ENCODE measurements around the gene HIPK3. TPM values are rescaled to one million over a fixed set of nuclear protein-coding genes. Genes with fewer than 3 reads are reported as not detected.

Gene HIPK3
- total RNA-seq, 1 donor from 2014 or later = 63.9 TPM

DNA sequence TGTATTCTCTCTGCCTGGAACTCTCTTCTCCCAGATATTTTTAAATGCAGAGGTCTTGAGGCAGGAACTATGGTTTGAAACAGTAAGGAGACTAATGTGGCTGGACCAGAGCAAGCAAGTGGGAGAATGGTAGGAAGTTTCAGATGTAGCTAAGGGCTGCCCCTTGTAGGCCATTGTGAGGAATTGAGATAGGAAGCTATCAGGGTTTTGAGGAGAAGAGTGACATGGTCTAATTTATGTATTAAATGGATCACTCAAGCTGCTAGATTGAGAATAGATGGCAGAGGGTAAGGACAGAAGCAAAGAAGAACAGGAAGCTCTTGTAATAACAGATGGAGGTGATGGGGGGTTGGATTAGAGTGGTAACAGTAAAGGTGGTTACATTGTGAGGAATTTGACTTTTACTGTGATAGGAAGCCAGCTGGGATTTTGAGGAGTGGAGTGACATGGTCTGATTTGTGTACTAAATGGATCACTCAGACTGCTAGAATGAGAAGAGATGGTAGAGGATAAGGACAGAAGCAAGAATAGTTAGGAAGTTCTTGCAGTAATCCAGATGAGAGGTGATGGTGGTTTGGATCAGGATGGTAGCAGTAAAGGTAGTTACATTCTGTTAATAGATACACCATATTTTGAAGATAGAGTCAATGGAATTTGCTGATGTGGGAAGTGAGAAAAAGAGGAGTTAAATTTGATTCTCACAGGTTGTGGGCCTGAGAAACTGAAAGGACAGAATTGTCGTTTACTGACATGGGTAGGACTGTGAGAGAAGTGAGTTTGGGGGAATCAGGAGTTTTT is 63.0 kb downstream of the HIPK3 start:
- no peaks in the 10 kb centered on the region for H3K9me3 Mint-ChIP-seq
- H3K4me3 Mint-ChIP-seq = no peak overlapping the region
- H3K36me3 Mint-ChIP-seq = peaks cover 9% of the 10 kb centered on the region
- no peak for DNase-seq (ENCODE audit: extremely low spot score, unreplicated experiment)
- peaks cover 10% of the 10 kb centered on the region for H3K4me1 Mint-ChIP-seq (ENCODE audit: unreplicated experiment)
- no peak overlapping the region for H3K27ac Mint-ChIP-seq
- no peaks in the 10 kb centered on the region for H3K27me3 Mint-ChIP-seq
- TF ChIP-seq, protein P1, sequence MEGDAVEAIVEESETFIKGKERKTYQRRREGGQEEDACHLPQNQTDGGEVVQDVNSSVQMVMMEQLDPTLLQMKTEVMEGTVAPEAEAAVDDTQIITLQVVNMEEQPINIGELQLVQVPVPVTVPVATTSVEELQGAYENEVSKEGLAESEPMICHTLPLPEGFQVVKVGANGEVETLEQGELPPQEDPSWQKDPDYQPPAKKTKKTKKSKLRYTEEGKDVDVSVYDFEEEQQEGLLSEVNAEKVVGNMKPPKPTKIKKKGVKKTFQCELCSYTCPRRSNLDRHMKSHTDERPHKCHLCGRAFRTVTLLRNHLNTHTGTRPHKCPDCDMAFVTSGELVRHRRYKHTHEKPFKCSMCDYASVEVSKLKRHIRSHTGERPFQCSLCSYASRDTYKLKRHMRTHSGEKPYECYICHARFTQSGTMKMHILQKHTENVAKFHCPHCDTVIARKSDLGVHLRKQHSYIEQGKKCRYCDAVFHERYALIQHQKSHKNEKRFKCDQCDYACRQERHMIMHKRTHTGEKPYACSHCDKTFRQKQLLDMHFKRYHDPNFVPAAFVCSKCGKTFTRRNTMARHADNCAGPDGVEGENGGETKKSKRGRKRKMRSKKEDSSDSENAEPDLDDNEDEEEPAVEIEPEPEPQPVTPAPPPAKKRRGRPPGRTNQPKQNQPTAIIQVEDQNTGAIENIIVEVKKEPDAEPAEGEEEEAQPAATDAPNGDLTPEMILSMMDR (conservative IDR thresholded peaks at IDR 0.05) = no peak

- DNase-seq (ENCODE audit: extremely low spot score, unreplicated experiment) = no peak
- Mint-ChIP-seq H3K4me3 (no peak overlapping the region), H3K4me1 (ENCODE audit: unreplicated experiment) (peaks cover 10% of the 10 kb centered on the region), H3K9me3 (no peaks in the 10 kb centered on the region), H3K36me3 (peaks cover 6% of the 10 kb centered on the region), H3K27me3 (no peaks in the 10 kb centered on the region), H3K27ac (no peak overlapping the region)
- TF ChIP-seq, protein P1 (conservative IDR thresholded peaks at IDR 0.05) = no peak
Measured at GRCh38 chr11:33320814-33321330, 63.7 kb downstream of the HIPK3 start.

DNA sequence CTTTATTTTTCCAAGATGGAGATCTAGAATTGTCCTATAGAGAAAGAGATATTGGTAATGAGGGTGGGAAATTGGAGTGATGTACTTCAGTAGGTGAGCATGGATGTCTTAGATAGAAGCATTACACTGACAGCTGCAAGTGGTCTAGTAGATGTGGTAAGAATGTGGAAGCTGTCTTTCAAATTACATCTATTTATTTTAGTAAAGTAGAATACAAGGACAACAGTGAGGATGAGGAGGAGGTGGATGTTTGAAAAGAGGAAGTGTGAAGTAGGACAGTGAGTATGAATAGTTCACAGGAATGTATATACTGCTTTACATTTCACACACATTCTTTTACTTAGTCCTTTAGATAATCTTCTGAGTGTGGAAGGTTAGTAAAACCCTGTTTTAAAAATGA is 64.2 kb downstream of the HIPK3 start:
- Mint-ChIP-seq H3K4me3 (no peak overlapping the region), H3K4me1 (ENCODE audit: unreplicated experiment) (peaks cover 10% of the 10 kb centered on the region), H3K9me3 (no peaks in the 10 kb centered on the region), H3K27ac (no peak overlapping the region), H3K27me3 (no peaks in the 10 kb centered on the region), H3K36me3 (peaks cover 4% of the 10 kb centered on the region)
- DNase-seq (ENCODE audit: extremely low spot score, unreplicated experiment) = no peak
- TF ChIP-seq, protein P1 (conservative IDR thresholded peaks at IDR 0.05) = no peak

GRCh38 chr11:33323421-33323820 is 66.2 kb downstream of the HIPK3 start:
- no peak for DNase-seq (ENCODE audit: extremely low spot score, unreplicated experiment)
- TF ChIP-seq, protein P1 (conservative IDR thresholded peaks at IDR 0.05) = no peak
- Mint-ChIP-seq H3K36me3 (no peaks in the 10 kb centered on the region), H3K4me1 (ENCODE audit: unreplicated experiment) (peaks cover 10% of the 10 kb centered on the region), H3K9me3 (no peaks in the 10 kb centered on the region), H3K4me3 (no peak overlapping the region), H3K27ac (no peak overlapping the region), H3K27me3 (no peaks in the 10 kb centered on the region)

- TF ChIP-seq, protein P1 (conservative IDR thresholded peaks at IDR 0.05) = no peak
- Mint-ChIP-seq H3K27ac (no peak overlapping the region), H3K9me3 (no peaks in the 10 kb centered on the region)
Measured at GRCh38 chr11:33324302-33324985, 67.3 kb downstream of the HIPK3 start.

More at GRCh38 chr11:33324302-33324985, 67.3 kb downstream of the HIPK3 start:
- no peak for DNase-seq (ENCODE audit: extremely low spot score, unreplicated experiment)
- H3K4me3 Mint-ChIP-seq = no peak overlapping the region
- H3K4me1 Mint-ChIP-seq (ENCODE audit: unreplicated experiment) = peaks cover 10% of the 10 kb centered on the region
- H3K36me3 Mint-ChIP-seq = peaks cover under 1% of the 10 kb centered on the region
- H3K27me3 Mint-ChIP-seq = no peaks in the 10 kb centered on the region

All from type B pancreatic cell (in vitro differentiated cells).